ENCODE data around the gene NDUFAF3. TPM values are rescaled to one million over a fixed set of nuclear protein-coding genes. Genes with fewer than 3 reads are reported as not detected.

Gene NDUFAF3
- 10 to 100 TPM; 65.7 to 82.2 (median 71.2) TPM for polyA plus RNA-seq (ENCODE audit: insufficient read length in 4 of 4)

DNA sequence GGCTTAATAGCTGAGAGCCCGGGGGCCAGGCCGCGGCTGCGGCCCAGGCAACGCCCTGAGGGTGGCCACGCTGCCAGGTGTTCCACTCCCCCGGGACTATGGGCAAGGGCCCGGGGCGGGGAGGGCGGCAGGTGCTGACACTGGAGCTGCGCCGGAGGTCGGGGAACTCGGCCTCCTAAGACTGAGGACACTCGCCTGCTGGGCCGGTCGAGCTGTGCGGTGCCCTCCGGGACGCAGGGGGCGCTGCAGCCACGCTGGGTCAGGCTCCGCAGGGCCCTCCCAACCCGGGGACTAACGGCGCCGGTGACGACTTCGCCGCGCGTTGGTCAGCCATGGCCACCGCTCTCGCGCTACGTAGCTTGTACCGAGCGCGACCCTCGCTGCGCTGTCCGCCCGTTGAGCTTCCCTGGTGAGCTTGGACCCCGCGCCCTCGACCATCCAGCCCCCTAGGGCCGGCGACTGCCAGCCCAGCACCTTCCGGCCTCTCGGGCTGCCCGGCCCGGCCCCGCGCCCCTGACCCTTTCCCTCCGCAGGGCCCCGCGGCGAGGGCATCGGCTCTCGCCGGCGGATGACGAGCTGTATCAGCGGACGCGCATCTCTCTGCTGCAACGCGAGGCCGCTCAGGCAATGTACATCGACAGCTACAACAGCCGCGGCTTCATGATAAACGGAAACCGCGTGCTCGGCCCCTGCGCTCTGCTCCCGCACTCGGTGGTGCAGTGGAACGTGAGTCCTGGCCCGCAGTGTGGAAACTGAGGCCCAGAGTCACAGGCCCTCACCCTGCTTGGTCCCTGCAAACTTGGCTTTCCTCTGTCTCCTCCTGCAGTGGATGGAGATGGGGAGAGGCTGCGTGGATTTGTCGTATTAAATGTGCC, at the start of gene NDUFAF3:
TSS of gene NDUFAF3 (plus strand) at position 309 of the 875 bp plus-strand sequence. CDS start at position 333, 24 bp downstream.
- peak; percentile 82 to 92 (median 84) for DNase-seq (ENCODE audit: low read depth in 4 of 4, low spot score in 3 of 4)

- DNase-seq (ENCODE audit: low read depth in 4 of 4, low spot score in 3 of 4): no peak
Observed at GRCh38 chr3:48974076-48974864, 47.7 kb upstream of the NDUFAF3 start.

- no peak for DNase-seq (ENCODE audit: low read depth in 4 of 4, low spot score in 3 of 4)
Observed at GRCh38 chr3:48979451-48979850, 42.5 kb upstream of the NDUFAF3 start.

DNA sequence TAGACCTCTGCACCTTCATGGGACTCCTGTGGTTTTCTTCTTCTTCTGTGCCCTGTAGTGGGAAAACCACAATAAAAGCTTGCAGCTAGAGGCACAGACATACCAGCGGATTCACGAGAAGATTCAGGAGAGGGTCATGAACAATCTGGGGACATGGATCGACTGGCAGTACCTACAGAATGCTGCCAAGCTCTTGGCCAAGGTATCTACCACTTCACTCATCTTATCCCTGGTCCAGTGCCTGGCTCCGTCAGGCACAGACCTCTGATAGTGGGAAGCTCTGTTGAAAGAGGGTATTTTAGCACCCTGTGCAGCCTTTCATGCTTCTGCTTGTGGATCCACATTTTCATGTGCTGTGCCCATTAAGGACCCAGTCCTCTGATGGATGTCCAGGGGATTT, 41.6 kb upstream of the NDUFAF3 start:
- no peak for DNase-seq (ENCODE audit: low read depth in 4 of 4, low spot score in 3 of 4)

DNA sequence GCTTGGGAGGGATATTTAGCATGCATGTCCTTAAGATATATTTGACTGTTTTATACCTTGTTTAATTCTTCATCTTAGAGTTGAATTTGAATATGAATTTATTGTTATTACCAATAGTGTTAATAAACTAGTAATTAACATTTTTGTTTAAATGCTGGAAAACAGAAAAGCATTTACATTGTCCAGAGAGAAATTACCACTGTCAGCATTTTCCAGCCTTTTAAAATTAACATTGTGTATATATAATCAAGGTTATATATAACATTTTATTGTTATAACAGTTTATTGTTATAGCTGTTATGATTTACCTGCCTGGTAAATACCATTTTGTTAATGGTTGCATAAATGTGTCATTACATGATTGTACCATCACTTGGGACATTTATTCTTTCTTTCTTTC, 39.9 kb upstream of the NDUFAF3 start:
- no peak for DNase-seq (ENCODE audit: low read depth in 4 of 4, low spot score in 3 of 4)

DNA sequence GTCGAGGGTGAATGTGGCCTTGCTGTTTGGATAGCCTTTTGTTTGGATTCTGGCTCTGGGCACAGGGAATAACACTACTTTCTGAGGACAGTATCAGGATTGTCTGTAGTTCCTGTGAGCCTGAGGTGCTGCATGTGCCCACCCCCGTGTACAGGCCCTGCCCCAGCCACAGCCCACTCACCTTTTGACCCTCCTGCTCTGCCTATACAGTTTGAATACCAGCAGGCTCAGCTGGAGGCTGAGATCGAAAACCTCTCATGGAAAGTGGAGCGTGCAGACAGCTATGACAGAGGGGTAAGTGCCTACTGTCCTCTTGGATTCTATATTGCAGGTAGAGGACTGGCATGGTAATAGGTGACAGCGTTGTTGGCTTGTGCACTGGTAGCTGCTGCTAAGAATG, 39.2 kb upstream of the NDUFAF3 start:
- no peak for DNase-seq (ENCODE audit: low read depth in 4 of 4, low spot score in 3 of 4)

DNA sequence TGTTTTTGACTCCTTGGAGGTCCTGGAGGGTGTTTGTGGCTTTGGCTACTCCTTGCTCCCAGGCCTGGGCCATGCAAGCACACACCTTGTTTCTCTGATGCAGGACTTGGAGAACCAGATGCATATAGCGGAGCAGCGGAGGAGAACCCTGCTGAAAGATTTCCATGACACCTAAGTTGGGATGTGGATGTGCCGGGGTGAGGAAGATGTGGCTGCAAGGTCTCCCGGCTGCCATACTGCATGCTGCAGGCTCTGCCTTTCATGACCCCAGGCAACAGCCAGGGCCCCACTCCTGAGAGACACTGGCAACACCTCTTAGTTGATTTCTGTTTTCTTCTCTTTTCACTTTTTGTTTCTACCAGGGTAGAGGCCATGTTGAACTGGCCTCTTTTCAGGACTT, 38.8 kb upstream of the NDUFAF3 start:
- no peak for DNase-seq (ENCODE audit: low read depth in 4 of 4, low spot score in 3 of 4)

DNA sequence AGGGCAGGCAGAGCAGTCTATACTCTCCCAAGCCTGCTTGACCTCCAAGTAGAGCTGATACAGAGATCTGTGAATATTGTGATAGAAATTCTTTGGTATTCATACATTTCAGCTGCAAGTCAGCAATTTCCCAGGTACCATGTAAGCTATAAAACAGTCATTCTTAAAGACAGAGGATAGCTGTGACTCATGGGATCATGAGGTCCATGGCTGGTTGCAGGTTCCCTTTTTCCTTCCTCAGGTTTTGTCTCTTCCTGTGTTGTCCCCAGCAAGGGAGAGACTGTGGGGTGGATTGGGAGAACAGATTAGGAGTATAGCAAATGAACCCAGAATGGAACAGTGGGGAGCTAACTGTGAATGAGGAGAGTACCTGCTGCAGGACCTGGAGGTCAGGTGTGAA, 37.3 kb upstream of the NDUFAF3 start:
- DNase-seq (ENCODE audit: low read depth in 4 of 4, low spot score in 3 of 4): no peak

DNA sequence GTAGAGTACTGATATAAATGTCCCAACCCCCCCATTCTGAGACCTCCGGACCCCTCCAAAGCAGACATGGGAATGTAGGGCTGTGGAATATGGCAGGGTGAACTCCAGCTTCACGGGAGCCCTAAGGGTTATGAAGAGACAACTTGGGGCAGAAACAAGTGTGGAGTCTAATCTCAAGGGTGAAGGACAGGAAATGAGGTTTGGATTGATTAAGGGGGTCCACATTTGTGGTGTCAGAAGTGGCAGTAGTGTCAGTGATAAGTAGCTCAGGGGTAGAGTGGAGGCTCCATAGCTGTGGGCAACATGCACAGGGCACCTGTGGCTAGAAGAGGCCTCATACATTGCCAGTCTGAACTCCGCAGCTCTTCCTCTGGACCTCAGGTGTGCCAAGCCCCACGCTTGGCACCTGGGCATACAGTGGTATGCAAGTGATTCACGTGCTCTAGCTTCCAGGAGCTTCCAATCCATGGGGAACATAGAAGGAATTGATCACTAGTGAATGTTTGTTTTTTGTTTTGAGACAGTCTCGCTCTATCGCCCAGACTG, 36.0 kb upstream of the NDUFAF3 start:
- no peak for DNase-seq (ENCODE audit: low read depth in 4 of 4, low spot score in 3 of 4)

- no peak for DNase-seq (ENCODE audit: low read depth in 4 of 4, low spot score in 3 of 4)
Observed at GRCh38 chr3:48989126-48989795, 32.7 kb upstream of the NDUFAF3 start.

DNA sequence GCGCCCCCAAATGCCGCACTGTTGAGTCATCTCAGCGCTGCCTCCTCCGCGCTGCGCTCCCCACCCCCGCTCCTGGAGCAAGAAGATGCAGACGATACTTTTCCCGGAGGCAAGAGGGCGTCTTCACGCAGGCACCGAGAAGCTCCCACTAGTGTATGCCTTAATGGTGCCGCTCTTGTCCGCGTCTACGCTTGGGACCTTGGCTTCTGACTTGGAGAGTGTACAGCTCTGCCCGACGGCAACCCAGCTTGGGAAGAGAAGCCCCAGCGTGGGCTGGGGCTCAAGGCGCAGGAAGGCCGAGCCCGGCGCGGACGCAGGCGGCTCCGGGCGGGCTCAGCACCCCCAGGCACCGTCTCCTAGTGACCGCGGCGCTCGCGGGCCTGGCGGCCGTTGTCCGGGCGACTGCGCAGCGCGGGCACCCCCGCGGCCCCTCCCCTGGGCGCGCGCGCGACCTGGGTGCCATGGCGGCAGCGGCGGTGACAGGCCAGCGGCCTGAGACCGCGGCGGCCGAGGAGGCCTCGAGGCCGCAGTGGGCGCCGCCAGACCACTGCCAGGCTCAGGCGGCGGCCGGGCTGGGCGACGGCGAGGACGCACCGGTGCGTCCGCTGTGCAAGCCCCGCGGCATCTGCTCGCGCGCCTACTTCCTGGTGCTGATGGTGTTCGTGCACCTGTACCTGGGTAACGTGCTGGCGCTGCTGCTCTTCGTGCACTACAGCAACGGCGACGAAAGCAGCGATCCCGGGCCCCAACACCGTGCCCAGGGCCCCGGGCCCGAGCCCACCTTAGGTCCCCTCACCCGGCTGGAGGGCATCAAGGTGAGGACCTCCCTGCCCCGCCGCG, 31.9 kb upstream of the NDUFAF3 start, which contains the start of gene P4HTM:
TSS of gene P4HTM (plus strand) at position 446 of the 840 bp plus-strand sequence. CDS start at position 462, 16 bp downstream.
- DNase-seq (ENCODE audit: low read depth in 4 of 4, low spot score in 3 of 4): peak; percentile 74 to 80 (median 77)

DNA sequence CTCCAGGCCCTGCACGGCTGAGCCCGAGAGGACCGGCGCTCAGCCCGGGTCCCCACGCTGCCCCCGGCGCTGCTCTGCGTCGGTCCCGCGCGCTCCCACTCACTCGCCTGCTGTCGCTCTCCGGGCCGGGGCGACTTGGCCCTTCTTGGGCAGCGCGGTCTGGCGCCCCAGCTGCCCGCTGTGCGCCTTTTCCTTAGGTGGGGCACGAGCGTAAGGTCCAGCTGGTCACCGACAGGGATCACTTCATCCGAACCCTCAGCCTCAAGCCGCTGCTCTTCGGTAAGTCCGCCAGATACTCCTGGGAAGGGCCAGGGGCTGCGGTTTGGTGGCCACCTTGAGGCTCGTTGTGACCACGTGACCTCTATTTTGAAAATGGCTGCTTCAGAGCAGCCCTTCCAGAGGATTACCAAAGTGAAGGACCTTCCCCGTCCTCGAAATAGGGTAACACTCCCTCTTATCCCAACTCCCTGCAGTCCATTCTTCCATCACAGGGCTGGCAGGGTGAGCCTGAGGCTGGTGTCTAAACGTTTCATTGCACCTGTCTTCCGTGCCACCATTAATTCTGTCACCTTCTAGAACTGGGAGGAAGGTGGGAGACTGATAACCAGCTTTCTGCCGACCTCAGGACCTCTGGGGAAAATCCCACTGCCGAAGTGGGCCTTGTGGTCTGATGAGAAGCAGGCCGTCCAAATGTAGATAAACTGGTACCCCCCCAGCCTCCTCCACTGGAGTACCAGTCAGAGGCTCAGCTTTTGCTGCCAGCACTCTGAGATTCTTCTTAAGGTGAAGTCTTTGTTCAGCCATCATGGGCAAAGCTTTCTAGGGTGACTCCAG, 31.1 kb upstream of the NDUFAF3 start:
- DNase-seq (ENCODE audit: low read depth in 4 of 4, low spot score in 3 of 4): peak in 1 of 4 donors; percentile 8

DNA sequence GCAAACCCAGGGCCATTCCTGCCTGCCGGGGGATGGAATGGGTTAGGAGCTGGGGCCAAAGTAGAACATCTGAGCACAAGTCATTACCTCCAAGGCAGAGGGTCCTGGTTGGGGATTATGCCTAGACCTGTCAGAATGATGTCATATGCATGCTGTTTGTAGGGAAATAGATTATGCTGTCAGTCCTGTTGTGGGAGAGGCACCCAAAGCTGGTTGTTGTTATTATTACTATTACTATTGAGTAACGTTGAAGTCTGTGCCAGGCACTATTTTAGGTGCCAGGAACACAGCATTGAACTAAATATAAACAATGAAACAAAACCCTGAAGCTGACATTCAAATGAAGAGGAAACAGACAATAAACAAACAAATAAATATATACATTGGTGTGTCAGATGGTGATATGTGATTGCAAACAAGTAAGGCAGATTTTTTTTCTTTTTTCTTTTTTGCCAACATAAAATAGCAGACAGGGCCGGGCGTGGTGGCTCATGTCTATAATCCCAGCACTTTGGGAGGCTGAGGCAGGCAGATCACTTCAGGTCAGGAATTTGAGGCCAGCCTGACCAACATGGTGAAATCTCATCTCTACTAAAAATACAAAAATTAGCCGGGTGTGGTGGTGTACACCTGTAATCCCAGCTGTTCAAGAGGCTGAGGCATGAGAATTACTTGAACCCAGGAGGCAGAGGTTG, 29.9 kb upstream of the NDUFAF3 start:
- no peak for DNase-seq (ENCODE audit: low read depth in 4 of 4, low spot score in 3 of 4)

GRCh38 chr3:48993834-48994233, 28.1 kb upstream of the NDUFAF3 start:
- no peak for DNase-seq (ENCODE audit: low read depth in 4 of 4, low spot score in 3 of 4)

GRCh38 chr3:48996640-48997039, 25.3 kb upstream of the NDUFAF3 start:
- DNase-seq (ENCODE audit: low read depth in 4 of 4, low spot score in 3 of 4): no peak

DNA sequence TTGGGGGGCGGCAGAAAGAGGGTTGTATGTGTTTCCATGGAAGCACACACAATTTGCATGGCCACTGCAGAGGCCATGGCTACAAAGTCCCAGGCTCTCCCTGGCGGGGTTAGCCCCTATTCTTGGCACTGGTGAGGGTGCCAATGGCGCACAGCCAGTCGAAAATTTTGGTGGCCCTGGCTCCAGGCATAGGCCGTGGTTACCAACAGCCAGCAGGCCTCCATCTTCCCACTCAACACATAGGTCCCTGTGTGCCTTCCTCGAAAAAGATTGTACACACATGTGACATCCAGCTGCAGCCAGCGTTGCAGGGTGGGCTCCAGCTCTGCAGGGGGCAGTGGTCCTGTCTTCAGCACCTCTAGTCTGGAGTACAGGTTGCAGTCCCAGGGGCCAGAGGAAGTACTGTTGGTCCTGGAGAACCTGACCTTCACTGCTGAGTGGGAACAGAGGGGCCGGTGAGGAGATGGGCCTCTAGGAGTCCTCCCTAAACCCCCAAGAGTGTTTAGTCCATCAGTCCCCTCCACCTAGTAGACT, 24.8 kb upstream of the NDUFAF3 start:
- DNase-seq (ENCODE audit: low read depth in 4 of 4, low spot score in 3 of 4): no peak

DNA sequence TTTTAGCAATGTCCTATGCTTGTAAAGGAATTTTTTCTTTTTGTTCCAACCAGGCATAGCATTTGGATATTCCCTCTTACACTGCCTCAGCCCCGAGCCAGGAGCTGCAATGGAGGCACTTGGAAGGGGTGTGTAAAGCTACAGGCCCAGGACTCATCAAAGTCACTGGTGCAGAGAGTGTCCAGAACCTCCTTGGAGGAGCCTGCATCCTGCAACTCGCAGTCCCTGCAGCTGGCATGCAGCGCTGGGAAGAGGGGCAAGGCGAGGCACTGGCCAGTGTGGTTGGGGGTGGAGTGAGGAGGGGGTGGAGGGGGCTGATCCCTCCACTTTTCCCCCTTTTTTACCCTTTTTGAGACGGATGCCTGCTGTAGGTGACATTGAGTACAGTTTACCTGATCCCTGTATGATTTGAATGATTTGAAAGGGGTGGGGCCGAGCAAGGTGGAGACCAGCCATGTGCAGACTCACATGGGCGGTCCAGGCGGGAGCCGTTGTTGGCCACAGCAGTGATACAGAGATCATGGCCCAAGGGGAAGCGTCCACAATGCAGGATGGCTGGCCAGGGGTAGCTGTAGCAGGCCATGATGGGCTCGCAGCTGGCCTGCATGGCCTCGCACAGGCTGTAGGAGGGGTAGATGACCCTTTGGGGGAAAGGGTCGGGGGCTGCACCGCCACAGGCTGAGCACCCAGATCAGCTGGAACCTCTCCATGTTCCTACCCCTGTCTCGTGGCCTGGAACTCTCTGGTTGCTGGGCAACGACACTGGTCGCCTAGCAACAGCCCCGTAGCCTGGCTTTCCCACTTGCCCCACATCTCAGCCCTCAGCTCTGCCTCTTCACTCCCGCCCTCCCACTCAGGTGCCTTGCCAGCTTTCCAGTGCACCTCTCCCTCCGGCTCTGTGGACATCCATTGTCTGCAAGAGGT, 23.9 kb upstream of the NDUFAF3 start:
- DNase-seq (ENCODE audit: low read depth in 4 of 4, low spot score in 3 of 4): no peak

All from right renal pelvis (tissue), 4 donors.